ENCODE data around the gene GPRASP2. TPM values are rescaled to one million over a fixed set of nuclear protein-coding genes. Genes with fewer than 3 reads are reported as not detected.

The GPRASP2 gene
- total RNA-seq, 1 experiment from 2014 or later: 4.0 TPM

- no peak overlapping the region for H3K27ac Mint-ChIP-seq (ENCODE audit: low read depth, unreplicated experiment)
- no peak for DNase-seq (ENCODE audit: unreplicated experiment)
- no peak for TF ChIP-seq CTCF (IDR thresholded peaks at IDR 0.05; ENCODE audit: unreplicated experiment)
- H3K27me3 Mint-ChIP-seq (ENCODE audit: insufficient read depth, unreplicated experiment): peaks cover 21% of the 10 kb centered on the region
- no peak overlapping the region for H3K4me3 Mint-ChIP-seq (ENCODE audit: unreplicated experiment)
- POLR2A ChIA-PET: no interaction called here
- no peaks in the 10 kb centered on the region for H3K4me1 Mint-ChIP-seq (ENCODE audit: insufficient read depth, unreplicated experiment)
- H3K36me3 Mint-ChIP-seq (ENCODE audit: insufficient read depth, unreplicated experiment): peaks cover 5% of the 10 kb centered on the region
- intact Hi-C loops (cut with micrococcal nuclease): no loop called here
- H3K9me3 Mint-ChIP-seq (ENCODE audit: unreplicated experiment): no peaks in the 10 kb centered on the region
- CTCF ChIA-PET: no interaction called here
- BruUV-seq (replicated peaks): no TSS peak
Measured at GRCh38 chrX:102745513-102745856, 33.2 kb downstream of the GPRASP2 start.

- ChIA-PET POLR2A (no interaction called here), CTCF (no interaction called here)
- intact Hi-C loops (cut with micrococcal nuclease): no loop called here
- Mint-ChIP-seq H3K4me1 (ENCODE audit: insufficient read depth, unreplicated experiment) (no peaks in the 10 kb centered on the region), H3K27ac (ENCODE audit: low read depth, unreplicated experiment) (no peak overlapping the region), H3K36me3 (ENCODE audit: insufficient read depth, unreplicated experiment) (peaks cover 5% of the 10 kb centered on the region), H3K27me3 (ENCODE audit: insufficient read depth, unreplicated experiment) (peaks cover 16% of the 10 kb centered on the region), H3K9me3 (ENCODE audit: unreplicated experiment) (no peaks in the 10 kb centered on the region), H3K4me3 (ENCODE audit: unreplicated experiment) (no peak overlapping the region)
- no peak for DNase-seq (ENCODE audit: unreplicated experiment)
- BruUV-seq (replicated peaks): no TSS peak
- TF ChIP-seq CTCF (IDR thresholded peaks at IDR 0.05; ENCODE audit: unreplicated experiment): no peak
Measured at GRCh38 chrX:102745857-102746584, 33.8 kb downstream of the GPRASP2 start.

- CTCF ChIA-PET: no interaction called here
- Mint-ChIP-seq H3K4me1 (ENCODE audit: insufficient read depth, unreplicated experiment) (peaks cover 5% of the 10 kb centered on the region), H3K27me3 (ENCODE audit: insufficient read depth, unreplicated experiment) (no peaks in the 10 kb centered on the region)
Measured at GRCh38 chrX:102765217-102765616, 53.0 kb downstream of the GPRASP2 start.

GRCh38 chrX:102765809-102766208 lies 53.6 kb downstream of the GPRASP2 start:
- no peaks in the 10 kb centered on the region for H3K9me3 Mint-ChIP-seq (ENCODE audit: unreplicated experiment)
- H3K36me3 Mint-ChIP-seq (ENCODE audit: insufficient read depth, unreplicated experiment): no peaks in the 10 kb centered on the region
- no peaks in the 10 kb centered on the region for H3K27me3 Mint-ChIP-seq (ENCODE audit: insufficient read depth, unreplicated experiment)
- no peak for TF ChIP-seq CTCF (IDR thresholded peaks at IDR 0.05; ENCODE audit: unreplicated experiment)
- intact Hi-C loops (cut with micrococcal nuclease): loop anchor here (5.0 kb wide), 1 partner anchor 169 kb away; the partner anchor contains the start of gene ARMCX5
- H3K27ac Mint-ChIP-seq (ENCODE audit: low read depth, unreplicated experiment): no peak overlapping the region
- POLR2A ChIA-PET: no interaction called here
- CTCF ChIA-PET: interaction anchor here (0.6 kb wide), 1 partner anchor 131 kb away, joined by 3 read pairs; no protein-coding TSS in a partner anchor
- peaks cover 5% of the 10 kb centered on the region for H3K4me1 Mint-ChIP-seq (ENCODE audit: insufficient read depth, unreplicated experiment)
- no peak overlapping the region for H3K4me3 Mint-ChIP-seq (ENCODE audit: unreplicated experiment)
- no TSS peak for BruUV-seq (replicated peaks)
- peak; percentile 41 for DNase-seq (ENCODE audit: unreplicated experiment)

More at GRCh38 chrX:102765217-102765616, 53.0 kb downstream of the GPRASP2 start:
- POLR2A ChIA-PET: no interaction called here
- TF ChIP-seq CTCF (IDR thresholded peaks at IDR 0.05; ENCODE audit: unreplicated experiment): no peak
- intact Hi-C loops (cut with micrococcal nuclease): loop anchor here (5.0 kb wide), 1 partner anchor 168 kb away; the partner anchor contains the start of gene ARMCX5
- DNase-seq (ENCODE audit: unreplicated experiment): peak; percentile 47
- no peak overlapping the region for H3K4me3 Mint-ChIP-seq (ENCODE audit: unreplicated experiment)
- BruUV-seq (replicated peaks): no TSS peak
- no peaks in the 10 kb centered on the region for H3K36me3 Mint-ChIP-seq (ENCODE audit: insufficient read depth, unreplicated experiment)
- no peak overlapping the region for H3K27ac Mint-ChIP-seq (ENCODE audit: low read depth, unreplicated experiment)
- H3K9me3 Mint-ChIP-seq (ENCODE audit: unreplicated experiment): no peaks in the 10 kb centered on the region
